ENCODE data around the gene ZNF862. TPM values are rescaled to one million over a fixed set of nuclear protein-coding genes. Genes with fewer than 3 reads are reported as not detected.

The ZNF862 gene
- total and polyA plus RNA-seq, 9 donors = 11.4 to 29.8 (median 22.7) TPM

DNA sequence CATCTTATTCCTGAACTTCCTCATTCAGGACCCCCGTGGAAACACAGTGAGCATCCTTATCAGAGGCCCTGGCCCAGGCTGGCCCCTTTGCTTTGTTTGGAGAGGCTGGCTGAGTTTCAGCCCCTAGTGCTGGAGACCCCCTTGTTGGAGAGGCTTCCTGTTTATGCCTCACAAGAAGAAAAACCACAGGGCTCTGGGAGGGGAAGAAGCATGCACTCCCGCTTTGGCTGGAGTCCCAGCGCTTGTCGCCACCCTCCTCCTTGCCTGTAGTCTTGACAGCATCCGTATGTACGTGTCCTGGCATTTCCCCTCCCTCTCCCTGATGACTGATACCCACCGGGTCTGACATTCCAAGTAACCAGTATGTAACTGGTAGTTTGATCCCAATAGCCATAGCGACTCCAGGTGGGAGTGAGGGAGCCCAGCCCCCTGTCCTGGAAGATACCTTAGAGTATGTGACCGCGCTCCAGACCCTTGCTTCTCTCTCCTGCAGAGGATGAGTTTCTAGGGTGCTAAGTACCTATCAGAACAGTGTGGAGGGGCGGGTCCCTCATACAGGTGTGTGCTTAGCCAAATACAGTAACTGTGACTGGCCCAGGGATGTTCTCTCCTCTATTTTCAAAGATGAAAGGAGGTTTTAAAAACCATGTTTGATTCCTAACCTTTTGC is 28.7 kb downstream of the ZNF862 start:
- Histone ChIP-seq H3K9me3 (no peaks in the 10 kb centered on the region), H3K36me3 (no peaks in the 10 kb centered on the region)
- intact Hi-C loops (cut with DNase I) = no loop called here

DNA sequence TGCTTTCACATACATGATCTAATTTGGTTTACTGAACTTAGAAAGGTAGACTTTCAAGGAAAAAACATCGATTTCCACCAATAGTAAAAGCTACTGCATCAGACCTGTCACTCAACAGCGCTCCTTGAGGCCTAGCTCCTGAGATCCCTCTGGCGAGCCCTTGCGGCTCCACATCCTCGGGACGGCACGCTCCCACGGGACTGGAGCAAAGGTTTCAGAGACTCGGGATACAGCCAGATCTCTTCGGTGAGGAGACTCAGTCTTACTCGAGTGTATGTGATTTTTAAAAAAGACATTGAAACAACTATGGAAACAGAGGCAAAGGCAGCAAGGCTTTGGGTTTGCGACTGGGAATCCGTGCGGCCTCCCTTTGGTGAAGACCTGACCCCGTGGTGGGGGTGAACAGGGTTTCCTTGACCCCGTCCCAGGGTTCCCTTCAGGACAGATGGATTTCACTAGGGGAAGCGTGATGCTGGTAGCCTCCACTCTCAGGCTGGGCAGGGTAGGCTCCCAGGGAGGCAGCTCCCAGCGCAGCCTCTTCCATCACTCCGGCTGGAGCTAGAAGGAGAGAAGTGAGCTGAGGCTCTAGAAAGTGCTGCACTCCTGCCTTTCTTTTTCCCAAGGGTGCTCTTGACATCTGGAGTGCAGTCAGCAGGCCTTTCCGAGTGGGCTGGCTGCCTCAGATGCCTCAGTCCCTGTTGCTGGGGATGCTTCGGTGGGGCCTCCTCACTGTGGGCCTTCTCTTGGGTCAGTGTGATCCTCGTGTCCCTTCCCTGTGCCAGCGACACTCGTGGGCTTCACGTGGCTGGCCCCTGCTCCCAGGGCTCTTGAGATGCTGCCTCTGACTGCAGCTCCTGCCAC is 29.8 kb downstream of the ZNF862 start:
- DNase-seq = no peak
- Histone ChIP-seq H3K27ac (no peak overlapping the region), H3K36me3 (no peaks in the 10 kb centered on the region), H3K4me3 (no peak overlapping the region), H3K9me3 (no peaks in the 10 kb centered on the region), H3K4me1 (ENCODE audit: insufficient read depth) (no peaks in the 10 kb centered on the region), H3K27me3 (no peaks in the 10 kb centered on the region)
- intact Hi-C loops (cut with DNase I) = no loop called here
- 81 to 87% (median 84%) methylated on average over 25 of the region's 25 CpGs for WGBS, 3 donors
- no peak for TF ChIP-seq POLR2A (IDR thresholded peaks at IDR 0.05)
- no peak for TF ChIP-seq EP300 (IDR thresholded peaks at IDR 0.05)
- TF ChIP-seq, protein P1, sequence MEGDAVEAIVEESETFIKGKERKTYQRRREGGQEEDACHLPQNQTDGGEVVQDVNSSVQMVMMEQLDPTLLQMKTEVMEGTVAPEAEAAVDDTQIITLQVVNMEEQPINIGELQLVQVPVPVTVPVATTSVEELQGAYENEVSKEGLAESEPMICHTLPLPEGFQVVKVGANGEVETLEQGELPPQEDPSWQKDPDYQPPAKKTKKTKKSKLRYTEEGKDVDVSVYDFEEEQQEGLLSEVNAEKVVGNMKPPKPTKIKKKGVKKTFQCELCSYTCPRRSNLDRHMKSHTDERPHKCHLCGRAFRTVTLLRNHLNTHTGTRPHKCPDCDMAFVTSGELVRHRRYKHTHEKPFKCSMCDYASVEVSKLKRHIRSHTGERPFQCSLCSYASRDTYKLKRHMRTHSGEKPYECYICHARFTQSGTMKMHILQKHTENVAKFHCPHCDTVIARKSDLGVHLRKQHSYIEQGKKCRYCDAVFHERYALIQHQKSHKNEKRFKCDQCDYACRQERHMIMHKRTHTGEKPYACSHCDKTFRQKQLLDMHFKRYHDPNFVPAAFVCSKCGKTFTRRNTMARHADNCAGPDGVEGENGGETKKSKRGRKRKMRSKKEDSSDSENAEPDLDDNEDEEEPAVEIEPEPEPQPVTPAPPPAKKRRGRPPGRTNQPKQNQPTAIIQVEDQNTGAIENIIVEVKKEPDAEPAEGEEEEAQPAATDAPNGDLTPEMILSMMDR (IDR thresholded peaks at IDR 0.05) = no peak

More for the DNA sequence above, 28.7 kb downstream of the ZNF862 start:
- Histone ChIP-seq H3K4me1 (ENCODE audit: insufficient read depth) (no peaks in the 10 kb centered on the region), H3K27me3 (no peaks in the 10 kb centered on the region), H3K4me3 (no peak overlapping the region), H3K27ac (no peak overlapping the region)
- no peak for DNase-seq
- 32 to 36% (median 34%) methylated on average over 11 of the region's 11 CpGs for WGBS, 3 donors
- no peak for TF ChIP-seq POLR2A (IDR thresholded peaks at IDR 0.05)
- no peak for TF ChIP-seq EP300 (IDR thresholded peaks at IDR 0.05)

- H3K27ac ChIP-seq = no peak overlapping the region
- no peaks in the 10 kb centered on the region for H3K36me3 ChIP-seq
- no peaks in the 10 kb centered on the region for H3K27me3 ChIP-seq
- no peak for DNase-seq
- no peaks in the 10 kb centered on the region for H3K9me3 ChIP-seq
- intact Hi-C loops (cut with DNase I) = no loop called here
- WGBS, 3 donors = 75 to 82% (median 77%) methylated on average over 6 to 7 of the region's 7 CpGs
- no peaks in the 10 kb centered on the region for H3K4me1 ChIP-seq (ENCODE audit: insufficient read depth)
- H3K4me3 ChIP-seq = no peak overlapping the region
- TF ChIP-seq, protein P1 (IDR thresholded peaks at IDR 0.05) = no peak
- TF ChIP-seq EP300 (IDR thresholded peaks at IDR 0.05) (no peak), POLR2A (IDR thresholded peaks at IDR 0.05) (no peak)
Measured at GRCh38 chr7:149868623-149869290, 30.6 kb downstream of the ZNF862 start.

GRCh38 chr7:149869291-149869650 is 31.1 kb downstream of the ZNF862 start:
- TF ChIP-seq POLR2A (IDR thresholded peaks at IDR 0.05) = no peak
- TF ChIP-seq, protein P1 (IDR thresholded peaks at IDR 0.05) = no peak
- no peak for TF ChIP-seq EP300 (IDR thresholded peaks at IDR 0.05)
- DNase-seq = no peak
- WGBS, 3 donors = 86 to 94% (median 87%) methylated on average over 5 of the region's 5 CpGs
- intact Hi-C loops (cut with DNase I) = no loop called here
- Histone ChIP-seq H3K36me3 (no peaks in the 10 kb centered on the region), H3K4me1 (ENCODE audit: insufficient read depth) (peaks cover 3% of the 10 kb centered on the region), H3K27ac (no peak overlapping the region), H3K27me3 (no peaks in the 10 kb centered on the region), H3K4me3 (no peak overlapping the region), H3K9me3 (no peaks in the 10 kb centered on the region)
